ENCODE results near the gene MYO5A.

Gene MYO5A

GRCh38 chr15:52257734-52258062, 271.0 kb downstream of the MYO5A start:
- TF ChIP-seq CTCF (conservative IDR thresholded peaks at IDR 0.05): no peak
- peak overlapping the region; percentile 74; the same call in 1 of the 2 replicates for H3K27ac ChIP-seq
